GM21447 (cell line): ENCODE data around the gene JPH3.

ENCODE experiments used
- ATAC-seq: cut with Tn5 transposase; IDR thresholded peaks from one replicate; pipeline ENCODE4 v1.9.1; 2021; ENCODE audit not compliant: unreplicated experiment

Gene JPH3

GRCh38 chr16:87693827-87694226 lies 91.5 kb downstream of the JPH3 start:
- no peak for ATAC-seq

GRCh38 chr16:87694441-87695125 lies 92.3 kb downstream of the JPH3 start:
- no peak for ATAC-seq

GRCh38 chr16:87695534-87695933 lies 93.2 kb downstream of the JPH3 start:
- no peak for ATAC-seq

- no peak for ATAC-seq
Measured at GRCh38 chr16:87696726-87697125, 94.4 kb downstream of the JPH3 start.

GRCh38 chr16:87697256-87697655 lies 94.9 kb downstream of the JPH3 start:
- ATAC-seq = no peak

- ATAC-seq = no peak
Measured at GRCh38 chr16:87697792-87698191, 95.5 kb downstream of the JPH3 start.

- ATAC-seq = peak; percentile 38
Measured at GRCh38 chr16:87698241-87698640, 95.9 kb downstream of the JPH3 start.

GRCh38 chr16:87698676-87699199 lies 96.4 kb downstream of the JPH3 start:
- ATAC-seq = no peak

- no peak for ATAC-seq
Measured at GRCh38 chr16:87700406-87701077, 98.2 kb downstream of the JPH3 start.

GRCh38 chr16:87701078-87701460 lies 98.8 kb downstream of the JPH3 start:
- ATAC-seq = no peak

GRCh38 chr16:87701505-87701921 lies 99.2 kb downstream of the JPH3 start:
- ATAC-seq = no peak

GRCh38 chr16:87702325-87702811 lies 100.1 kb downstream of the JPH3 start:
- peak; percentile 50 for ATAC-seq

GRCh38 chr16:87703071-87703470 lies 100.8 kb downstream of the JPH3 start:
- no peak for ATAC-seq

- no peak for ATAC-seq
Measured at GRCh38 chr16:87703835-87704375, 101.6 kb downstream of the JPH3 start.

GRCh38 chr16:87704754-87705353 lies 102.5 kb downstream of the JPH3 start:
- ATAC-seq = no peak

- ATAC-seq = no peak
Measured at GRCh38 chr16:87705771-87706277, 103.5 kb downstream of the JPH3 start.

- ATAC-seq = no peak
Measured at GRCh38 chr16:87706278-87707000, 104.1 kb downstream of the JPH3 start.

- ATAC-seq = no peak
Measured at GRCh38 chr16:87707097-87707496, 104.8 kb downstream of the JPH3 start.

- no peak for ATAC-seq
Measured at GRCh38 chr16:87707714-87708580, 105.6 kb downstream of the JPH3 start.
